H9 (cell line): ENCODE results near the gene ZNF568. TPM values are rescaled to one million over a fixed set of nuclear protein-coding genes. Genes with fewer than 3 reads are reported as not detected.

ENCODE experiments used
- DNase-seq: peaks from one replicate; pipeline ENCODE4 v3.0.0-alpha.2; 2017
- H2AFZ ChIP-seq: one replicate; pipeline ENCODE4 v1.6.1; 2013; ENCODE audit warnings: mild to moderate bottlenecking, low read length, control low read depth, moderate library complexity
- H2AK5ac ChIP-seq: 2 replicates; pipeline ENCODE4 v1.6.1; 2013; ENCODE audit warnings: low read length, control low read depth, mixed read lengths; ENCODE audit not compliant: insufficient read length
- H2BK120ac ChIP-seq: one replicate; pipeline ENCODE4 v1.6.1; 2013; ENCODE audit warnings: low read depth, mild to moderate bottlenecking, low read length, control low read depth, inconsistent platforms; ENCODE audit not compliant: poor library complexity, severe bottlenecking
- H2BK12ac ChIP-seq: 2 replicates; pipeline ENCODE4 v1.6.1; 2013; ENCODE audit warnings: low read length, control low read depth, mixed read lengths, low read depth; ENCODE audit not compliant: insufficient read length
- H2BK15ac ChIP-seq: 2 replicates; pipeline ENCODE4 v1.6.1; 2013; ENCODE audit warnings: low read depth, low read length, control low read depth
- H2BK20ac ChIP-seq: one replicate; pipeline ENCODE4 v1.6.1; 2013; ENCODE audit warnings: low read depth, mild to moderate bottlenecking, low read length, control low read depth, inconsistent platforms; ENCODE audit not compliant: poor library complexity, severe bottlenecking
- H2BK5ac ChIP-seq: 2 replicates; pipeline ENCODE4 v1.6.1; 2013; ENCODE audit warnings: low read length, control low read depth, mixed read lengths; ENCODE audit not compliant: insufficient read length
- H3K14ac ChIP-seq: 2 replicates; pipeline ENCODE4 v1.6.1; 2013; ENCODE audit warnings: low read length, control low read depth; ENCODE audit not compliant: insufficient read depth
- H3K18ac ChIP-seq: 2 replicates; pipeline ENCODE4 v1.6.1; 2013; ENCODE audit warnings: low read depth, mild to moderate bottlenecking, mixed read lengths, low read length, control low read depth; ENCODE audit not compliant: insufficient read length
- H3K23ac ChIP-seq: 2 replicates; pipeline ENCODE4 v1.6.1; 2013; ENCODE audit warnings: low read length, control low read depth, mixed read lengths, low read depth; ENCODE audit not compliant: insufficient read length
- H3K23me2 ChIP-seq: 2 replicates; pipeline ENCODE4 v1.6.1; 2013; ENCODE audit warnings: low read depth, mild to moderate bottlenecking, mixed read lengths, low read length, control low read depth; ENCODE audit not compliant: insufficient read length, poor library complexity, severe bottlenecking
- H3K27ac ChIP-seq: 2 replicates; pipeline ENCODE4 v1.5.1; 2013; ENCODE audit warnings: low read length, control low read depth, mixed read lengths, low read depth; ENCODE audit not compliant: insufficient read length
- H3K27me3 ChIP-seq: 2 replicates; pipeline ENCODE4 v1.6.1; 2013; ENCODE audit warnings: low read length, control low read depth, inconsistent platforms; ENCODE audit not compliant: insufficient read depth
- H3K4ac ChIP-seq: 2 replicates; pipeline ENCODE4 v1.6.1; 2013; ENCODE audit warnings: low read depth, mild to moderate bottlenecking, control low read depth, inconsistent platforms, low read length, moderate library complexity
- H3K4me1 ChIP-seq: 2 replicates; pipeline ENCODE4 v1.6.1; 2013; ENCODE audit warnings: low read length, control low read depth, inconsistent platforms; ENCODE audit not compliant: insufficient read depth
- H3K4me2 ChIP-seq: 2 replicates; pipeline ENCODE4 v1.6.1; 2013; ENCODE audit warnings: low read length, control low read depth, mixed read lengths; ENCODE audit not compliant: insufficient read length, insufficient read depth
- H3K56ac ChIP-seq: 2 replicates; pipeline ENCODE4 v1.6.1; 2013; ENCODE audit warnings: low read depth, mild to moderate bottlenecking, mixed read lengths, low read length, control low read depth; ENCODE audit not compliant: insufficient read length
- H3K79me1 ChIP-seq: 2 replicates; pipeline ENCODE4 v1.6.1; 2013; ENCODE audit warnings: low read depth, mild to moderate bottlenecking, moderate library complexity, low read length, control low read depth, inconsistent platforms; ENCODE audit not compliant: insufficient read depth, poor library complexity, severe bottlenecking
- H3K79me2 ChIP-seq: 2 replicates; pipeline ENCODE4 v1.6.1; 2013; ENCODE audit warnings: low read length, control low read depth, inconsistent platforms; ENCODE audit not compliant: insufficient read depth
- H3K9ac ChIP-seq: 2 replicates; pipeline ENCODE4 v1.6.1; 2013; ENCODE audit warnings: low read length, control low read depth, mixed read lengths; ENCODE audit not compliant: insufficient read length; ENCODE audit errors: extremely low read depth
- H3K9me3 ChIP-seq: one replicate; pipeline ENCODE4 v1.6.1; 2013; ENCODE audit warnings: low read depth, low read length, inconsistent platforms; ENCODE audit not compliant: control insufficient read depth
- H3T11ph ChIP-seq: one replicate; pipeline ENCODE4 v1.6.1; 2013; ENCODE audit warnings: mild to moderate bottlenecking, low read length, control low read depth, inconsistent platforms
- H4K20me1 ChIP-seq: one replicate; pipeline ENCODE4 v1.6.1; 2013; ENCODE audit not compliant: control insufficient read depth, insufficient read length, insufficient read depth
- H4K5ac ChIP-seq: 2 replicates; pipeline ENCODE4 v1.6.1; 2013; ENCODE audit warnings: low read depth, mild to moderate bottlenecking, mixed read lengths, low read length, control low read depth; ENCODE audit not compliant: insufficient read length
- H4K8ac ChIP-seq: replicated peaks from 2 replicates; pipeline ENCODE4 v1.6.1; 2013; ENCODE audit warnings: low read length, control low read depth, mixed read lengths, low read depth; ENCODE audit not compliant: insufficient read length
- H4K91ac ChIP-seq: 2 replicates; pipeline ENCODE4 v1.6.1; 2013; ENCODE audit warnings: low read depth, mild to moderate bottlenecking, moderate library complexity, mixed read lengths, low read length, control low read depth; ENCODE audit not compliant: insufficient read length
- H3K27ac Mint-ChIP-seq, 3 experiments: 2 replicates in 2 of 3; 3 replicates in 1 of 3; pipeline ENCODE4 v1.8.0; 2020 to 2021; ENCODE audit warnings: mixed read lengths in 3 of 3, mild to moderate bottlenecking in 1 of 3, moderate library complexity in 1 of 3
- H3K27me3 Mint-ChIP-seq: 2 replicates; pipeline ENCODE4 v1.8.0; 2021; ENCODE audit warnings: low read depth, mild to moderate bottlenecking, moderate library complexity, mixed read lengths
- H3K36me3 Mint-ChIP-seq, 3 experiments: 2 replicates in 2 of 3; 3 replicates in 1 of 3; pipeline ENCODE4 v1.8.0; 2020 to 2021; ENCODE audit warnings: low read depth in 3 of 3, mixed read lengths in 3 of 3; ENCODE audit not compliant: insufficient read depth in 1 of 3
- H3K4me1 Mint-ChIP-seq, 2 experiments: 2 replicates each; pipeline ENCODE4 v1.8.0; 2020; ENCODE audit warnings: mixed read lengths in 2 of 2
- H3K4me3 Mint-ChIP-seq, 2 experiments: 2 replicates in 1 of 2; 3 replicates in 1 of 2; pipeline ENCODE4 v1.8.0; 2020 to 2021; ENCODE audit warnings: mild to moderate bottlenecking in 2 of 2, mixed read lengths in 2 of 2, moderate library complexity in 1 of 2
- H3K9me3 Mint-ChIP-seq, 2 experiments: 2 replicates in 1 of 2; 3 replicates in 1 of 2; pipeline ENCODE4 v1.8.0; 2020; ENCODE audit warnings: mild to moderate bottlenecking in 2 of 2, mixed read lengths in 2 of 2, moderate library complexity in 1 of 2
- CTCF ChIP-seq: fragments of 200-600 bp; sonication (generic); conservative IDR thresholded peaks from 3 replicates; pipeline ENCODE4 v1.8.0; 2021; ENCODE audit warnings: antibody characterized with exemption, mild to moderate bottlenecking
- WGBS: extraction: QIAGEN DNeasy Blood & Tissue Kit; methylation state at CpG from one replicate; pipeline ENCODE4 v1.1.7; 2013; ENCODE audit warnings: missing lambda C conversion rate, low lambda C conversion rate, mixed read lengths; ENCODE audit not compliant: insufficient read length; ENCODE audit errors: extremely low coverage; 5-methylcytosine and 5-hydroxymethylcytosine counted together
- total RNA-seq: library from RNA; stranded (reverse); gene quantifications from 2 replicates; pipeline ENCODE4 v1.2.1, GENCODE V29; 2021

Gene ZNF568
- total RNA-seq, 1 experiment from 2014 or later: 3.1 TPM

- Mint-ChIP-seq H3K4me3 (no peak overlapping the region), H3K27me3 (peaks cover 4% of the 10 kb centered on the region), H3K4me1 (no peaks in the 10 kb centered on the region), H3K27ac (no peak overlapping the region), H3K9me3 (peaks cover 94 to 97% of the 10 kb centered on the region in 2 experiments), H3K36me3 (peaks cover 15 to 28% (median 20%) of the 10 kb centered on the region in 3 experiments; a peak in 6 of 7 replicates)
- Histone ChIP-seq H3K9me3 (peaks cover 81% of the 10 kb centered on the region), H4K20me1 (no peaks in the 10 kb centered on the region), H3K23me2 (no peaks in the 10 kb centered on the region), H3K4me2 (no peak overlapping the region), H3K9ac (no peak overlapping the region), H2BK120ac (no peak overlapping the region), H3K27ac (no peak overlapping the region), H2BK15ac (no peak overlapping the region), H4K5ac (no peak overlapping the region), H3K18ac (no peak overlapping the region), H4K91ac (no peak overlapping the region), H3K79me1 (no peaks in the 10 kb centered on the region), H2BK20ac (no peak overlapping the region), H3K79me2 (no peaks in the 10 kb centered on the region), H2BK5ac (no peak overlapping the region), H2BK12ac (no peak overlapping the region), H3K56ac (no peak overlapping the region), H2AFZ (no peak overlapping the region), H3K14ac (no peak overlapping the region), H3K4me1 (no peaks in the 10 kb centered on the region), H2AK5ac (no peak overlapping the region), H4K8ac (no peak overlapping the region), H3T11ph (no peak overlapping the region), H3K4ac (no peak overlapping the region), H3K27me3 (no peaks in the 10 kb centered on the region), H3K23ac (no peak overlapping the region)
- DNase-seq: no peak
- WGBS: no CpG with 5 or more reads among the region's 28 CpGs
- no peak for TF ChIP-seq CTCF
These were observed 93.7 kb downstream of the ZNF568 start for GRCh38 chr19:37009871-37010270.
